Loucy (cell line): Measurements from ENCODE around the gene PRKCZ.

Source experiments
- EZH2phosphoT487 ChIP-seq: fragments of 200-600 bp; IDR thresholded peaks from 2 replicates; pipeline ENCODE4 v1.6.1; 2018; ENCODE audit warnings: antibody characterized with exemption, mild to moderate bottlenecking, moderate library complexity, borderline replicate concordance
- TF ChIP-seq, protein P1 (sequence below): fragments of 200-600 bp; sonication (generic); conservative IDR thresholded peaks from 2 replicates; pipeline ENCODE4 v1.5.1; 2014; ENCODE audit warnings: mild to moderate bottlenecking, antibody characterized with exemption, low read length

DNA sequence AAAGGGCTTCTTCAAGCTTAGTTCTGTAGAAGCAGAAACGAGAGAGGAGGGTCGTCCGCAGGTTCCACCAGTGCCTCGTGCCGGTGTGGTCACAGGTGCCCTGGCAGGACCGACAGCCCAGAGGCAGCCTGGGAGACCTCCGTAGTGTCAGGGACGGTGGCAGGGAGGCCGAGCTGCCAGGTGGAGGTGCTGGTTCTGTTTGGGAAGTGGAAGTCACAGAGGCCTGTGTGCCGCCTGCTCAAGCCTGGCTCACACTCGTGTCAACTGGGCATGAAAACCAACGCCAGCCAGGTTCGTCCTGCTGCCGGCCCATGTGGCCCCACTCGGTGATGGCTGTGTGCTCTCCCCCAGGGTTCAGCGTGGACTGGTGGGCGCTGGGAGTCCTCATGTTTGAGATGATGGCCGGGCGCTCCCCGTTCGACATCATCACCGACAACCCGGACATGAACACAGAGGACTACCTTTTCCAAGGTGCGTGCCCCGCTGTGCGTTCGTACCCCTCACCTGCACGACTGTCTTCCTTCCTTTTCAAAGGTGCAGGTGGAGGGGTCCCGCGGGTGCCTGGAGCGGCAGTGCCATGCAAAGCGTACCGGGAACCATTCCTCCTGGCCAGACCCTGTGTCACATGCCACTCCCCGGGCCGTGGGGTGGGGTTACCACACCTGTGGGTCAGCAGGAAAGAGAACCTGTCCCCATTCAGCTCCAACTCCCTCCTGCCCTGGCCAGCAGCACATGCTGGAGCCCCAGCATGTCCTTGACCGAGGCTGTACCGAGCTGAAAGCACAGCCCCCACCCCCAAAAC lies 123.5 kb downstream of the PRKCZ start:
- TF ChIP-seq, protein P1, sequence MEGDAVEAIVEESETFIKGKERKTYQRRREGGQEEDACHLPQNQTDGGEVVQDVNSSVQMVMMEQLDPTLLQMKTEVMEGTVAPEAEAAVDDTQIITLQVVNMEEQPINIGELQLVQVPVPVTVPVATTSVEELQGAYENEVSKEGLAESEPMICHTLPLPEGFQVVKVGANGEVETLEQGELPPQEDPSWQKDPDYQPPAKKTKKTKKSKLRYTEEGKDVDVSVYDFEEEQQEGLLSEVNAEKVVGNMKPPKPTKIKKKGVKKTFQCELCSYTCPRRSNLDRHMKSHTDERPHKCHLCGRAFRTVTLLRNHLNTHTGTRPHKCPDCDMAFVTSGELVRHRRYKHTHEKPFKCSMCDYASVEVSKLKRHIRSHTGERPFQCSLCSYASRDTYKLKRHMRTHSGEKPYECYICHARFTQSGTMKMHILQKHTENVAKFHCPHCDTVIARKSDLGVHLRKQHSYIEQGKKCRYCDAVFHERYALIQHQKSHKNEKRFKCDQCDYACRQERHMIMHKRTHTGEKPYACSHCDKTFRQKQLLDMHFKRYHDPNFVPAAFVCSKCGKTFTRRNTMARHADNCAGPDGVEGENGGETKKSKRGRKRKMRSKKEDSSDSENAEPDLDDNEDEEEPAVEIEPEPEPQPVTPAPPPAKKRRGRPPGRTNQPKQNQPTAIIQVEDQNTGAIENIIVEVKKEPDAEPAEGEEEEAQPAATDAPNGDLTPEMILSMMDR = no peak
- no peak for TF ChIP-seq EZH2phosphoT487
